ENCODE data around the gene MYO5A.

GRCh38 chr15:52281085-52282035 lies 247.3 kb downstream of the MYO5A start:
- TF ChIP-seq CTCF (IDR thresholded peaks at IDR 0.05) (no peak), ZFX (IDR thresholded peaks at IDR 0.05; ENCODE audit: borderline replicate concordance) (no peak)
